GM23248 (cell line): ENCODE measurements around the gene BCO2. TPM values are rescaled to one million over a fixed set of nuclear protein-coding genes. Genes with fewer than 3 reads are reported as not detected.

Source experiments
- DNase-seq: peaks from one replicate; pipeline ENCODE4 v3.0.0-alpha.2; 2015
- H2AFZ ChIP-seq: fragments of 200-600 bp; sonication (generic); 2 replicates; pipeline ENCODE4 v1.6.1; 2016; ENCODE audit warnings: antibody characterized with exemption
- H3F3A ChIP-seq: fragments of 200-600 bp; sonication (generic); 2 replicates; pipeline ENCODE4 v1.6.1; 2016; ENCODE audit warnings: mild to moderate bottlenecking, antibody characterized with exemption, mixed run types; ENCODE audit not compliant: insufficient read depth
- H3K27ac ChIP-seq: fragments of 200-600 bp; sonication (generic); 2 replicates; pipeline ENCODE4 v1.5.1; 2016; ENCODE audit warnings: mild to moderate bottlenecking
- H3K27me3 ChIP-seq: fragments of 200-600 bp; sonication (generic); replicated peaks from 2 replicates; pipeline ENCODE4 v1.6.1; 2016; ENCODE audit warnings: mild to moderate bottlenecking; ENCODE audit not compliant: insufficient read depth
- H3K36me3 ChIP-seq: fragments of 200-600 bp; sonication (generic); 2 replicates; pipeline ENCODE4 v1.6.1; 2016; ENCODE audit warnings: low read depth, mild to moderate bottlenecking
- H3K4me1 ChIP-seq: fragments of 200-600 bp; sonication (generic); 2 replicates; pipeline ENCODE4 v1.6.1; 2016; ENCODE audit warnings: mild to moderate bottlenecking; ENCODE audit not compliant: insufficient read depth
- H3K4me2 ChIP-seq: fragments of 200-600 bp; sonication (generic); one replicate; pipeline ENCODE4 v1.6.1; 2016; ENCODE audit warnings: mild to moderate bottlenecking; ENCODE audit not compliant: unreplicated experiment
- H3K4me3 ChIP-seq: fragments of 200-600 bp; sonication (generic); 2 replicates; pipeline ENCODE4 v1.5.1; 2016; ENCODE audit warnings: mild to moderate bottlenecking
- H3K79me2 ChIP-seq: fragments of 200-600 bp; sonication (generic); 2 replicates; pipeline ENCODE4 v1.6.1; 2016; ENCODE audit warnings: mild to moderate bottlenecking; ENCODE audit not compliant: insufficient read depth
- H3K9ac ChIP-seq: fragments of 200-600 bp; sonication (generic); 2 replicates; pipeline ENCODE4 v1.6.1; 2016; ENCODE audit warnings: mild to moderate bottlenecking
- H3K9me2 ChIP-seq: fragments of 200-600 bp; sonication (generic); 2 replicates; pipeline ENCODE4 v1.6.1; 2016; ENCODE audit warnings: mixed run types, mild to moderate bottlenecking, moderate library complexity; ENCODE audit not compliant: insufficient read depth
- H3K9me3 ChIP-seq: fragments of 200-600 bp; sonication (generic); one replicate; pipeline ENCODE4 v1.6.1; 2017; ENCODE audit warnings: low read depth
- H4K20me1 ChIP-seq: fragments of 200-600 bp; sonication (generic); 2 replicates; pipeline ENCODE4 v1.6.0; 2016; ENCODE audit not compliant: insufficient read depth
- EZH2 ChIP-seq: fragments of 200-600 bp; sonication (generic); IDR thresholded peaks from 2 replicates; pipeline ENCODE4 v1.6.1; 2018; ENCODE audit warnings: antibody characterized with exemption, mild to moderate bottlenecking; ENCODE audit not compliant: insufficient read depth, poor library complexity, severe bottlenecking
- EZH2phosphoT487 ChIP-seq: fragments of 200-600 bp; sonication (generic); IDR thresholded peaks from 2 replicates; pipeline ENCODE4 v1.6.1; 2018; ENCODE audit warnings: antibody characterized with exemption, moderate library complexity, mild to moderate bottlenecking, low read depth; ENCODE audit not compliant: insufficient read depth
- WGBS, 2 experiments: methylation state at CpG; one replicate each; pipeline ENCODE4 v1.1.6; 2015 to 2017; ENCODE audit warnings: low lambda C conversion rate in 2 of 2, low coverage in 1 of 2; ENCODE audit errors: missing lambda C conversion rate in 2 of 2; 5-methylcytosine and 5-hydroxymethylcytosine counted together
- in situ Hi-C: fragments of 300-500 bp; cut with MboI; formaldehyde crosslinking; loops from 2 replicates; pipeline ENCODE4 v1.15.0; 2020
- polyA plus RNA-seq: library from polyadenylated mRNA; unstranded; fragments of >200 nt; fragmentation: Nextera tagmentation; extraction: Ambion mirVana; gene quantifications from 2 replicates; pipeline ENCODE4 v1.2.1, GENCODE V29; 2016
- total RNA-seq: library from RNA; depleted of rRNA; stranded (reverse); fragments of >200 nt; shearing (Covaris generic); gene quantifications from 2 replicates; pipeline ENCODE4 v1.2.3, GENCODE V29; 2014

Gene BCO2
- total and polyA plus RNA-seq, 2 experiments from 2014 or later, result 0.83 TPM; not detected in 1

DNA sequence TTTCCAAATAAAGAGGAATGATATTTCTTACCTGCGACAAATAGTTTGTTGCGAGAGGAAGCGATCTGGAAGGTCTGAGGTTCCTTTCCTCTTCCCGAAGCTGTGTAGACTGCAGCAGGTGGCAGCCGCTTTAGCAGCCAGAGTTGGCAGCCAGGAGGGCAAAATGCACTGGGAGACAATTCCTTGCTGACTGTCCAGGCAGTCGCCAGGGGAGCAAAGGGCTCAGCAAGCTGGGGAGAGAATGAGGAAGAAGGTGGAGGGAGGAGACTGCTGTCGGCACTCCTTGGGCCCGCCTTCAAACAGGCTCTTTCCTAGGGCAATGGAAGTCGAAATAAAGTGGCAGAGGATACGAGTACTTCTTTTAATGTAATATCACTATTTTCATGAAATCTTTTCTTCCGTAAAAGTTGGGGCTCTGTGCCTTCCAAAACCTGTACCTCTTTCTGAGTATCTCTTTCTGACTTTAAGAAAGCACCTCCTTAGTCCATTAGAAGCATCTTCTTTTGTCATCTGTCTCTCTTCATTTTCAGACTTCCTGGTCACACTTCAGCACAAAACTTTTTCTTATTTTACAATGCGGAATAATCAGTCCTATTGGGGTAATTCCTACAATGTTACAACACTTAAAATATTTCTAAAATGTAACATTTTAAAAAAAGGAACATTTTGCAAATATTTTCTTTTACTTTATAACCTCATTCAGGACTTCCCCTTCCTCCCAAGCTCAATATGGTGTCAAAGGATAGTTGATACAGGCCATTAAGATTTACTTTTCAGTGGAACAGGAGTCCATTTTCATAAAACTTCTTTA is 11.2 kb upstream of the BCO2 start, which contains the start of gene IL18:
TSS of gene IL18 (minus strand) at position 220 of the 811 bp plus-strand sequence. CDS start 9,041 bp downstream, outside the sequence.
- DNase-seq, result peak; percentile 81
- 23% methylated on average over 12 of the region's 12 CpGs for WGBS, 2 experiments
- Histone ChIP-seq H3K4me1 (peaks cover 64% of the 10 kb centered on the region), H3K79me2 (peaks cover 48% of the 10 kb centered on the region), H3F3A (peaks cover 42% of the 10 kb centered on the region; the same call in 1 of the 2 replicates), H3K9ac (peak within 1 kb of the TSS; percentile 62), H3K9me2 (no peaks in the 10 kb centered on the region), H3K27me3 (no peaks in the 10 kb centered on the region), H3K36me3 (no peaks in the 10 kb centered on the region), H4K20me1 (no peaks in the 10 kb centered on the region), H3K4me3 (peak within 1 kb of the TSS; percentile 80), H3K4me2 (peak within 1 kb of the TSS; percentile 87), H3K9me3 (no peaks in the 10 kb centered on the region), H2AFZ (peak within 1 kb of the TSS; percentile 86), H3K27ac (peak within 1 kb of the TSS; percentile 49)
- in situ Hi-C loops, result no loop called here
- TF ChIP-seq EZH2 (no peak), EZH2phosphoT487 (no peak)

GRCh38 chr11:112165049-112165448 is 10.3 kb upstream of the BCO2 start:
- H3K9ac ChIP-seq, result no peak overlapping the region
- H3K9me2 ChIP-seq, result no peaks in the 10 kb centered on the region
- 82 to 95% methylated on average over 3 of the region's 3 CpGs for WGBS, 2 experiments
- in situ Hi-C loops, result no loop called here
- H3K4me2 ChIP-seq, result no peak overlapping the region
- H3K79me2 ChIP-seq, result peaks cover 38% of the 10 kb centered on the region
- peaks cover 35% of the 10 kb centered on the region; the same call in 1 of the 2 replicates for H3F3A ChIP-seq
- DNase-seq, result no peak
- H3K27me3 ChIP-seq, result no peaks in the 10 kb centered on the region
- peaks cover 54% of the 10 kb centered on the region for H3K4me1 ChIP-seq
- H4K20me1 ChIP-seq, result no peaks in the 10 kb centered on the region
- H3K27ac ChIP-seq, result no peak overlapping the region
- TF ChIP-seq EZH2phosphoT487, result no peak
- TF ChIP-seq EZH2, result no peak
- no peak overlapping the region for H2AFZ ChIP-seq
- H3K36me3 ChIP-seq, result no peaks in the 10 kb centered on the region
- H3K4me3 ChIP-seq, result no peak overlapping the region
- no peaks in the 10 kb centered on the region for H3K9me3 ChIP-seq

DNA sequence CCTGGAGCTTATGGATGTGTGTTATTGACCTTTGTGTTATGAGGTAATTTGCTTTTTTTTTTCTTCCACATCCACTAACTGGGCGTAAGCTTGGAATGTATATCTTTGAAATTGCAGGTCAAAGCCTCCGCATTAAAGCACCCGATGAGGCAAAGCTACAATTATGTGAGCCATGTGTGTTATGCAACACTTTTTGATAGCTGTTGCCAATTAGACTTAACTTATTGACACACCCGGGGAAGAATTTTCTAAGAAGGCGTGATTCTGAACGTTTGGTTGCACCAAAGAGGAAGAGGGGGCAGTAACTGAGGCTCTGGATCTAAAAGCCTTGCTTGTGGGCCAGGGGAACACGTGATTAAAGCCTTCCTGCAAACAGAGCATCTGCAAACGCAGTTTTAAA is 8.8 kb upstream of the BCO2 start:
- Histone ChIP-seq H3K36me3 (no peaks in the 10 kb centered on the region), H2AFZ (peak overlapping the region; percentile 83), H3K4me3 (peak overlapping the region; percentile 23; the same call in 1 of the 2 replicates), H3F3A (peaks cover 35% of the 10 kb centered on the region; the same call in 1 of the 2 replicates), H3K27me3 (no peaks in the 10 kb centered on the region), H3K4me2 (peak overlapping the region; percentile 60), H4K20me1 (no peaks in the 10 kb centered on the region), H3K79me2 (peaks cover 23% of the 10 kb centered on the region), H3K9ac (peak overlapping the region; percentile 43), H3K9me3 (no peaks in the 10 kb centered on the region), H3K27ac (peak overlapping the region; percentile 51), H3K9me2 (no peaks in the 10 kb centered on the region), H3K4me1 (peaks cover 41% of the 10 kb centered on the region)
- peak; percentile 86 for DNase-seq
- TF ChIP-seq EZH2 (no peak), EZH2phosphoT487 (no peak)
- in situ Hi-C loops, result no loop called here
- 2 to 4% methylated on average over 8 of the region's 8 CpGs for WGBS, 2 experiments

GRCh38 chr11:112167145-112167544 is 8.2 kb upstream of the BCO2 start, which contains the start of gene TEX12:
TEX12 (plus strand) TSS chr11:112167372; CDS start chr11:112169269, 1,897 bp downstream.
- no peaks in the 10 kb centered on the region for H3K27me3 ChIP-seq
- no peak for DNase-seq
- TF ChIP-seq EZH2, result no peak
- TF ChIP-seq EZH2phosphoT487, result no peak
- peak within 1 kb of the TSS; percentile 51 for H3K27ac ChIP-seq
- H4K20me1 ChIP-seq, result no peaks in the 10 kb centered on the region
- peaks cover 17% of the 10 kb centered on the region for H3K79me2 ChIP-seq
- H3K4me2 ChIP-seq, result peak within 1 kb of the TSS; percentile 60
- no peaks in the 10 kb centered on the region for H3K9me2 ChIP-seq
- H2AFZ ChIP-seq, result peak within 1 kb of the TSS; percentile 83
- peaks cover 43% of the 10 kb centered on the region for H3K4me1 ChIP-seq
- 58 to 65% methylated on average over 12 to 25 of the region's 25 CpGs for WGBS, 2 experiments
- H3K36me3 ChIP-seq, result no peaks in the 10 kb centered on the region
- in situ Hi-C loops, result no loop called here
- H3F3A ChIP-seq, result peaks cover 35% of the 10 kb centered on the region; the same call in 1 of the 2 replicates
- peak within 1 kb of the TSS; percentile 43 for H3K9ac ChIP-seq
- H3K9me3 ChIP-seq, result no peaks in the 10 kb centered on the region
- peak within 1 kb of the TSS; percentile 23; the same call in 1 of the 2 replicates for H3K4me3 ChIP-seq
